GM13976 (cell line): ENCODE results near the gene JPH3.
"Not testable (repeated sequence)": the region's sequence is repeated elsewhere in the genome, so short reads cannot be mapped to it uniquely, and the experiment has no call there.

Experiments used
- DNase-seq: peaks from one replicate; pipeline ENCODE4 v3.0.0; 2012; ENCODE audit warnings: low spot score
- CTCF ChIP-seq: IDR thresholded peaks from 2 replicates; pipeline ENCODE4 v1.5.1; 2012; ENCODE audit warnings: borderline replicate concordance, mild to moderate bottlenecking; ENCODE audit not compliant: insufficient read depth; ENCODE audit errors: extremely low read depth, missing control alignments, control extremely low read depth
- in situ Hi-C: fragments of 300-500 bp; cut with MboI; formaldehyde crosslinking; loops from one replicate; pipeline ENCODE4 v1.12.0; 2022; ENCODE audit warnings: low sequenced_read_pairs, mixed read lengths, inconsistent platforms; ENCODE audit not compliant: unreplicated experiment

The JPH3 gene

GRCh38 chr16:87679593-87680271 is 77.4 kb downstream of the JPH3 start:
- TF ChIP-seq CTCF = no peak
- in situ Hi-C loops = no loop called here
- no peak for DNase-seq

- in situ Hi-C loops = no loop called here
- no peak for TF ChIP-seq CTCF
- DNase-seq = no peak
Observed at GRCh38 chr16:87680272-87680644, 78.0 kb downstream of the JPH3 start.

DNA sequence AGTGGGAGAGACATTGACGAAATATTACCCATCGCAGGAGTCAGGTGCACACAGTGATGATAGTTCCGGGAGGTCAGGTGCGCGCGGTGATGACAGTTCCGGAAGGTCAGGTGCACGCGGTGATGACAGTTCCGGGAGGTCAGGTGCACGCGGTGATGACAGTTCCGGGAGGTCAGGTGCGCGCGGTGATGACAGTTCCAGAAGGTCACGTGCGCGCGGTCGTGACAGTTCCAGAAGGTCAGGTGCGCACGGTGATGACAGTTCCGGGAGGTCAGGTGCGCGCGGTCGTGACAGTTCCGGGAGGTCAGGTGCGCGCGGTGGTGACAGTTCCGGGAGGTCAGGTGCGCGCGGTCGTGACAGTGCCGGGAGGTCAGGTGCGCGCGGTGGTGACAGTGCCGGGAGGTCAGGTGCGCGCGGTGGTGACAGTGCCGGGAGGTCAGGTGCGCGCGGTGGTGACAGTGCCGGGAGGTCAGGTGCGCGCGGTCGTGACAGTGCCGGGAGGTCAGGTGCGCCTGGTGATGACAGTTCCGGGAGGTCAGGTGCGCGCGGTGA is 78.8 kb downstream of the JPH3 start:
- in situ Hi-C loops, DNase-seq: not testable (repeated sequence)

DNA sequence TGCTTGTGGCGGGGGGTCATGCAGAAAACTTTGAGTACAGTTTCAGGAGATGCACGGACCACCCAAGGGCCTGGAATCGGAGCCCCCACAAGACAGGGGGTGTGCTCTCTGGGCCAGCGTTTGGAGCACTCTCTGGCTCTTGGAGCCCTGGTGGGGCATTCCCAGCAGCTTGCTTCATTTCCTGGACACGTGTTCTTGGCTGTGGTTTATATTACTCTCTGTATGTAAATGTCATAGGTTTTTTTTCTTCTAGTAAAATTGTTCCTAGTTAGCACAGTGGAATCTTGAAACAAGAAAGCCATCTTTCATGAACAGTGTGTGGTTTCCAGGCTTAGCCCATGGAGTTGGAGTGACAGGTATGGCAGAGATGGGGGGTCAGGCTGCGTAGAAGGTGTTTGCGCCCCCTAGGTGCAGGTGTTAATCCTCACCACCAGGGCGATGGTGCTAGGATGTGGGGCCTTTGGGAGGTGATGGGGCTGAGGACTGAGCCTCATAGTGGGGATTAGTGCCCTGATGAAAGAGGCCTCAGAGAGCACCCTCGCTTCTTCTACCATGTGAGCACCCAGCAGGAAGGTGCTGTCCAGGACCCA is 79.8 kb downstream of the JPH3 start:
- in situ Hi-C loops = no loop called here
- TF ChIP-seq CTCF = no peak
- no peak for DNase-seq

- in situ Hi-C loops = no loop called here
- no peak for DNase-seq
- TF ChIP-seq CTCF = no peak
Observed at GRCh38 chr16:87682852-87683399, 80.6 kb downstream of the JPH3 start.

DNA sequence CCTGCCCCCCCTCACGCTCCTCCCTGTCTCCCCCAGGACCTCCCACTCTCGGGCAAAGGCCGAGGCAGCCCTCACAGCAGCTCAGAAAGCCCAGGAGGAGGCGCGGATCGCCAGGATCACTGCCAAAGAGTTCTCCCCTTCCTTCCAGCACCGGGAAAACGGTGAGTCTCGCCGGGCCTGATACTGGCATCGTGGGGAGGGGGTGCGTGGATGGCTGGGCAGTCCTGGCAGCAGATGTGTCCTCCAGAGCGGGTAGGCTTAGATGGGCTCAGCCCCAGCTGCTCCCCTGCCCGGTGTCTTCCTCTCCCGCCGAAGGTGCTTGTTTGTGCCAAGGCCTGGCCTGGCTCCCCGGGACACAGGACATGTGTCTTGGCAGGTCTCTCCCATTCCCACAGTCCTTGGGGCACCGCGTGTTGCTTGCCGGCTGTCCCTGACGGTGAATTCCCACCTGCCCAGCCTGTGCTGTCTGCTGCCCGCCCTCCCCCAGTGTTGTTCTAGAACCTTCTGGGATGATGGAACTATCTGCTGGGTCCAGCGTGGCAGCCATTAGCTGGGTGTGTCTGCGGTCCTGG is 81.9 kb downstream of the JPH3 start:
- in situ Hi-C loops = no loop called here
- no peak for TF ChIP-seq CTCF
- DNase-seq = no peak
